Testis (tissue), 3 donors: Measurements from ENCODE around the gene LYRM4. TPM values are rescaled to one million over a fixed set of nuclear protein-coding genes. Genes with fewer than 3 reads are reported as not detected.

Source experiments
- DNase-seq: peaks from one replicate; pipeline ENCODE4 v3.0.0-alpha.2; 2019
- H3K27ac ChIP-seq, 2 donors: fragments of 200-600 bp; sonication (generic); one replicate each; pipeline ENCODE4 v1.5.1; 2019
- H3K27me3 ChIP-seq: fragments of 200-600 bp; sonication (generic); one replicate; pipeline ENCODE4 v1.5.1; 2019
- H3K36me3 ChIP-seq: fragments of 200-600 bp; sonication (generic); one replicate; pipeline ENCODE4 v1.5.1; 2017; ENCODE audit warnings: low read depth; ENCODE audit errors: missing control alignments
- H3K4me1 ChIP-seq: fragments of 200-600 bp; sonication (generic); one replicate; pipeline ENCODE4 v1.5.1; 2019
- H3K4me3 ChIP-seq, 2 donors: fragments of 200-600 bp; sonication (generic); one replicate each; pipeline ENCODE4 v1.5.1; 2017 to 2019
- H3K9me3 ChIP-seq: fragments of 200-600 bp; sonication (generic); one replicate; pipeline ENCODE4 v1.5.1; 2017
- CTCF ChIP-seq, 3 experiments: fragments of 450-650 bp in 2 of 3; fragments of 200-600 bp in 1 of 3; sonication (generic) in 1 of 3; IDR thresholded peaks; one replicate each; pipeline ENCODE4 v1.5.1; 2016 to 2019; ENCODE audit warnings: antibody characterized with exemption in 3 of 3, mild to moderate bottlenecking in 2 of 3, moderate library complexity in 1 of 3
- POLR2A ChIP-seq: fragments of 450-650 bp; IDR thresholded peaks from one replicate; pipeline ENCODE4 v1.6.1; 2017; ENCODE audit warnings: antibody characterized with exemption, mild to moderate bottlenecking, moderate library complexity
- WGBS, 2 donors: methylation state at CpG; one replicate each; pipeline ENCODE4 v1.1.5; 2018; 5-methylcytosine and 5-hydroxymethylcytosine counted together
- intact Hi-C: fragments of 100-400 bp; cut with DNase I; formaldehyde crosslinking; loops from one replicate; pipeline ENCODE4 v1.15.1; 2023; ENCODE audit warnings: low total_unique reads
- polyA plus RNA-seq: library from polyadenylated mRNA; stranded (reverse); fragments of 350-450 nt; fragmentation: Illumina TruSeq; extraction: RNeasy Lipid Tissue Mini Kit (QIAGEN cat#74804); gene quantifications from one replicate; pipeline ENCODE4 v1.2.3, GENCODE V29; 2014; ENCODE audit warnings: low read depth, low replicate concordance; ENCODE audit not compliant: insufficient read depth
- total RNA-seq, 2 donors: library from RNA; depleted of rRNA; stranded (reverse); fragments of >200 nt; gene quantifications; one replicate each; pipeline ENCODE4 v1.2.3, GENCODE V29; 2016

The LYRM4 gene
- total and polyA plus RNA-seq, 3 donors from 2014 or later = 18.5 to 41.8 (median 23.0) TPM

- WGBS, 2 donors = 88 to 92% methylated on average over 14 of the region's 14 CpGs
- TF ChIP-seq CTCF (IDR thresholded peaks at IDR 0.05) (no peak), POLR2A (no peak)
- H3K27ac ChIP-seq = no peak overlapping the region
- no peak for DNase-seq
- no peak overlapping the region for H3K4me3 ChIP-seq
- no peaks in the 10 kb centered on the region for H3K4me1 ChIP-seq
- intact Hi-C loops = no loop called here
- H3K36me3 ChIP-seq = no peaks in the 10 kb centered on the region
- no peaks in the 10 kb centered on the region for H3K27me3 ChIP-seq
- no peaks in the 10 kb centered on the region for H3K9me3 ChIP-seq
Measured at GRCh38 chr6:5098501-5099270, 162.1 kb downstream of the LYRM4 start.

GRCh38 chr6:5096482-5096881 lies 164.3 kb downstream of the LYRM4 start:
- H3K4me1 ChIP-seq = no peaks in the 10 kb centered on the region
- DNase-seq = no peak
- 78 to 82% methylated on average over 2 of the region's 2 CpGs for WGBS, 2 donors
- no peaks in the 10 kb centered on the region for H3K27me3 ChIP-seq
- no peaks in the 10 kb centered on the region for H3K9me3 ChIP-seq
- H3K36me3 ChIP-seq = no peaks in the 10 kb centered on the region
- H3K4me3 ChIP-seq = no peak overlapping the region
- no peak overlapping the region for H3K27ac ChIP-seq
- intact Hi-C loops = no loop called here
- TF ChIP-seq POLR2A = no peak
- no peak for TF ChIP-seq CTCF (IDR thresholded peaks at IDR 0.05)

GRCh38 chr6:5095236-5095635 lies 165.5 kb downstream of the LYRM4 start:
- Histone ChIP-seq H3K4me1 (no peaks in the 10 kb centered on the region), H3K4me3 (no peak overlapping the region), H3K27me3 (no peaks in the 10 kb centered on the region), H3K36me3 (no peaks in the 10 kb centered on the region), H3K9me3 (no peaks in the 10 kb centered on the region), H3K27ac (no peak overlapping the region)
- intact Hi-C loops = no loop called here
- no peak for TF ChIP-seq POLR2A
- no peak for TF ChIP-seq CTCF (IDR thresholded peaks at IDR 0.05)
- 61% methylated on average over 3 of the region's 3 CpGs for WGBS, 2 donors
- DNase-seq = no peak

GRCh38 chr6:5094327-5094726 lies 166.4 kb downstream of the LYRM4 start:
- no peak for TF ChIP-seq CTCF (IDR thresholded peaks at IDR 0.05)
- intact Hi-C loops = no loop called here
- WGBS, 2 donors = 74 to 81% methylated on average over 3 of the region's 3 CpGs
- no peak for DNase-seq
- H3K27me3 ChIP-seq = no peaks in the 10 kb centered on the region
- H3K9me3 ChIP-seq = no peaks in the 10 kb centered on the region
- no peaks in the 10 kb centered on the region for H3K36me3 ChIP-seq
- H3K4me3 ChIP-seq = no peak overlapping the region
- H3K4me1 ChIP-seq = no peaks in the 10 kb centered on the region
- no peak overlapping the region for H3K27ac ChIP-seq
